GM12801 (cell line): ENCODE measurements around the gene BID.

Source experiments
- TF ChIP-seq, protein P1 (sequence below): IDR thresholded peaks from one replicate; pipeline ENCODE4 v1.5.1; 2011; ENCODE audit warnings: control low read depth; ENCODE audit not compliant: insufficient read length; ENCODE audit errors: extremely low read depth

The BID gene

DNA sequence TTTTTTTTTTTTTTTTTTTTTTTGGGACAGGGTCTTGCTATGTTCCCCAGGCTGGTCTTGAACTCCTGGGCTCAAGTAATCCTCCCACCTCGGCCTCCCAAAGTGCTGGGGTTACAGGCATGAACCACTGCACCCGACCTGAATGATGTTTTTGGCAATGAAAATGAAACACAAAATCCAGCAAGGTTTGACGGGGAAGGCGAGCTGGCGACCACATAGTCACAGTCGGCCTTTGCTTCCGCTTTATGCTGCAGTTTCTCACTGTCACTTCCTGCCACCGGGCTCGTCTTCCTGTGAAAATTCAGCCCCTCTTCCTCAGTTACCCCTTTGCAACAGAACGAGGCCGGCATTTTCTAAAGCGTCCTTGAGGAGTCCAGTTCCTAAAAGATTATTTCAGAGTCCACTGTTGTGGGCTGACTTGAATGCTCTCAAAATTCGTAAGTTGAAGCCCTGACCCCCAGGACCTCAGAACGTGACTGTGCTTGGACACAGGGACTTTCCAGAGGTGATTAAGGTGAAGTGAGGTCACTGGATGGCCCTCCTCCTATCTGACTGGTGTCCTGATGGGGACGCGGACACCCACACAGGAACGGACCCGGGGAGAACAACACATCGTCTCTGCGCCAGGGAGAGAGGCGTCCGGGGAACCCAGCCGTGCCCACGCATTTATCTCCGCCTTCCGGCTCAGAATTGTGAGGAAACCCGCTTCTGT lies 2.9 kb upstream of the BID start:
- TF ChIP-seq, protein P1, sequence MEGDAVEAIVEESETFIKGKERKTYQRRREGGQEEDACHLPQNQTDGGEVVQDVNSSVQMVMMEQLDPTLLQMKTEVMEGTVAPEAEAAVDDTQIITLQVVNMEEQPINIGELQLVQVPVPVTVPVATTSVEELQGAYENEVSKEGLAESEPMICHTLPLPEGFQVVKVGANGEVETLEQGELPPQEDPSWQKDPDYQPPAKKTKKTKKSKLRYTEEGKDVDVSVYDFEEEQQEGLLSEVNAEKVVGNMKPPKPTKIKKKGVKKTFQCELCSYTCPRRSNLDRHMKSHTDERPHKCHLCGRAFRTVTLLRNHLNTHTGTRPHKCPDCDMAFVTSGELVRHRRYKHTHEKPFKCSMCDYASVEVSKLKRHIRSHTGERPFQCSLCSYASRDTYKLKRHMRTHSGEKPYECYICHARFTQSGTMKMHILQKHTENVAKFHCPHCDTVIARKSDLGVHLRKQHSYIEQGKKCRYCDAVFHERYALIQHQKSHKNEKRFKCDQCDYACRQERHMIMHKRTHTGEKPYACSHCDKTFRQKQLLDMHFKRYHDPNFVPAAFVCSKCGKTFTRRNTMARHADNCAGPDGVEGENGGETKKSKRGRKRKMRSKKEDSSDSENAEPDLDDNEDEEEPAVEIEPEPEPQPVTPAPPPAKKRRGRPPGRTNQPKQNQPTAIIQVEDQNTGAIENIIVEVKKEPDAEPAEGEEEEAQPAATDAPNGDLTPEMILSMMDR: no peak

DNA sequence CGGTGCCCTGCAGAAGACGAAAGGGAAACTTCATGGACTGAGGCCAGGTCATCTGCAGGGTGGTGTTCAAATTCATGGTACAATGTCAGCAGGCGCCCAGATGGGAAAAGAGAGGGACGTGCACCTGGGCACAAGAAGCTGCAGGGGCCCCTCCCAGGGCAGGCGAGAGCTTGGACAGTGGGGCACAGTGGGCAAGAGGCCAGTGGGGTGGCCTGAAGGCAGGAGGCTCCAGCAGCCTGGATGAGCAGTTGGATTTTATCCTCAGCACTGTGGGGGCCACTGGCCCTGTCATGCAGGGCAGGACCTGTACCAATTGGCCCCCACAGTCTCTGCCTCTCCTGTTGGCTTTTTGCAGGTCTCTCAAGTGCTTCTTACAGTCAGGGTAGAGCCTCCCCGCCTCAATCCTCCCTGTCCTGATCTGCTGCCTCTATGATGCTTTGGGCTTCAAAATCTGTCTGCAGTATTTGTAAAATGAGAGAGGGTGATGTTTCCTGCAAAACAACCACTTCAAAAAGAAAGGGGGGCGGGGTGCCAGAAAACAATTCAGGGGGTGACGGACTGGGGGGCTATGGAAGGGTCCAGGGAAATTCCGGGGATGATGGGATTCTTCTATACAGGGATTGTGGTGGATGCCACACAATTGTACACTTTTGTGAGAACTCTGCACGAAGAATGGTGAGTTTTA lies 1.7 kb upstream of the BID start:
- TF ChIP-seq, protein P1: no peak

DNA sequence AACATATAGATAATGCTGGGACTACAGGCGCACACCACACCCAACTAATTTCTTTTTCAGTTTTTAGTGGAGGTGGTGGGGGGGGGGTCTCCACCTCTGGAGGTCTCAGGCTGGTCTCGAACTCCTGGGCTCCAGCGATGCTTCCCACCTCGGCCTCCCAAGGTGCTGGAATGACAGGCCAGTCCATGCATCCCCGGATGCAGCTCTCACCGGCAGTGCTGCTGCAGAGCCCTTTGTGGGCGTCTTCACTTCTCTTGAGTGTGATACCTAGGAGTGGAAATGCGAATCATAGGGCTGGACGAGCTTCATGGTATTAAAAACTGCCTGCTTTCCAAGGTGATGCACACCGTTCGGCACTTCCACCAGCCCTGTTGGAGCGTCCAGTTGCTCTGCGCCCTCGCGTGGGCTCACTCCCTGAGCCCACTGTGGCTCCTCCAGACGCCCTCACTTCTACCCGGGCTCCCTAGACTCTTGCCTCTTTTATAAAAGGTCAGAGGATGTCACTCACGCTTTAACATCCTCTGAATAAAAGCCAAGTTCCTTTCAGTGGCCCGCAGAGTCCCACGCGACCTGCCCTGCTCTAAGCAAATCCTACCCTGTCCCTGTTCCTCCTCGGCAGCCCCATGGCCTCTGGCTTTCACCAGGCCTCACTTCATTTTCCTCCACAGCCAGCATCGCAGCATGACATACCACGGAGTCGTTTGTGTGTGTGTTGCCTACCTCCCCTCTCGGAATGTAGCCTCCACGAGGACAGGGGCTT lies 837 bp upstream of the BID start:
- TF ChIP-seq, protein P1: no peak

DNA sequence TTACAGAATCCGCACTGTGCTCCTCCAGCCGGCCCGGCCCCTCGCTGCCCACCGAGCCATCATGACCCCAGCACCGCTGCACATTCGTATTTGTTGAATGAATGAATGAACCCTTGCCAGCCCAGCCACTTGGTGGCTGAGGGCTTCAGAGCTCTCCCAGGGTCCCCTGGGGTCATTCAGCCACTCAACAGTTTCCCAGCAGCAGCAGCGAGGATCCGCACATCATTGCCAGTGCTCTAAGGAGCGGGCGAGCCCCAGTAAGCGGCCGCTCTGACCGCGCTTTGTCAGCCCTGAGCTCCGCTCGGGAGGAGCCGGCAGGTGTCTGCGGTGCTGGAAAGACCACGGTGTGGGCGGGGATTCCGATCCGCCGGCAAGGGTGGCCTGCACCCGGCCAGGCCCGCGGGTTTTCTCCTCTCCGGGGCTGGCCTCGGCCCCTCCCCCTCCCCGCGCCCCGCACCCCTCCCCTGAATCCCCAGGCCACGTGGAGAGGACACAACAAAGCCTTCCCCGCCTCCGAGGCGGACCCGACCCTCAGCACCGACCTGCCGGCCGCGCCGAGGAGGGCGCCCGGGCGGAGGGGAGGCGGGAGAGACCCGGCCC lies 563 bp downstream of the BID start:
- TF ChIP-seq, protein P1: no peak

DNA sequence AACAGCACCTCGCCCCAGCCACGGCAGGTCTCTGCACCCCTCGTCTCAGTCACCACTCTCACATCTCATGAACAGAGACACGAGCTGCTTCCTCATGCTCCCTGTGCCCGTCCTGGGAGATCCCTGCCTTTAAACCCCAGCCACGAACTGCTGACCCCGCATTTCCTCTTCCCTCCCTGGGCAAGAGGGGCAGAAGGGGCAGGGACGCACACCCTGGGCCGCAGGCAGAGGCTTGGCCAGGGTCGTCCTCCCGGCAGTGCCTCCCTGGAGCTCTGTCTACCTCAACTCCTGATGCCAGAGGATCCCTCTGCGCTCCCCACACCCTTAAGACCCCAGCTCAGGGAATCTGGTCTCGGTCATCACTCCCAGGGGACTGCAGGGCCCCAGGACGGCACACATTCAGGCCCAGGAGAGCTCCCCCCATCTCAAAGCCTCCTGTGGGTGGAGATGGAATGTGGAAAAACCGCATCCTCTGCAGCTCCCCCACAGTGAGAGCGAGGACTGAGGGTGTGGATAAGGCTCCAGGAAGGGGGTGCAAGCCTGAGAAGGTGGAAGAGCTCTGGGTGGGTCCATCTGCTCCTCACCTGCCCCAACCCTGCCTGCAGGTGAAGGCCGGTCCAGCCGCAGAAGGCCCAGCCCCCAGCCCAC lies 1.2 kb downstream of the BID start:
- TF ChIP-seq, protein P1: no peak

DNA sequence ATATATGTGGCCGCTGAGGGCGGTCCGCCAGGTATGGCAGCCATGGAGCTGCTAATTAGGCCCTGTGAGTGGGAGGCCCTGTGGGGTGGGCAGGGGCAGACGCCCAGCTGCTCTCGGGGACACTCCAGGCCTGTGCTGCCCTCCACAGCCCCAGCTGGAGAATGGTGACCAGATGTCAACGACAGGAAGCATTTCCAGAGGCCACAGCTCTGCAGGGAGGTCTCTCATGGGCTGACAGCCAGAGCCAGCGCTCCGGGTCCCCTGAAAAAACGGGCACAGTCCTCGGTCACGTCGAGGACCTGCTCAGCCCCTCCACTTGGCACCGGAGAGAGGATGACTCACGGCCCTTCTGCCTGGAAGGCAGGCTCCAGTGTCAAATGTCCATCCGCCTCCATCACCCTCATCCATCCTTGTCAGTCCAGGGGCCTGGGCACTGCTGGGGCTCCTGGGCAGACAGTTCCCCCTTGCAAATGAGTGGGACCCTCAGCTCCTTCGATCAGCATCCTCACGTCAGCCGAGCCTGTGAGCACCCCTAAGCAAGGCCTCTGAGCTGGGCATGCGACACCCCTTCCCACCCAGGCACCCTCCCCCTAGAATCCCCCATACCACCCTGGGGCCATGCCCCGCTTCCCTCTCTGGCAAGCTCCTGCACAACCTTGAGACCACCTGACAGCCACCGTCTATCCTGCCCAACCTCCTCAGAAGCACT lies 1.9 kb downstream of the BID start:
- TF ChIP-seq, protein P1: no peak
